Right renal cortex interstitium (tissue), 3 donors: ENCODE measurements around the gene GBX2. TPM values are rescaled to one million over a fixed set of nuclear protein-coding genes. Genes with fewer than 3 reads are reported as not detected.

Source experiments
- DNase-seq, 3 donors: peaks; one replicate each; pipeline ENCODE4 v3.0.0-alpha.2; 2013; ENCODE audit warnings: low read depth in 3 of 3, low spot score in 2 of 3
- polyA plus RNA-seq, 3 donors: library from polyadenylated mRNA; unstranded; fragments of 120-200 nt; gene quantifications; one replicate each; pipeline ENCODE4 v1.2.1, GENCODE V29; 2013; ENCODE audit not compliant: insufficient read length in 3 of 3

The GBX2 gene
- polyA plus RNA-seq, 3 donors, result 0.39 to 0.51 (median 0.41) TPM

DNA sequence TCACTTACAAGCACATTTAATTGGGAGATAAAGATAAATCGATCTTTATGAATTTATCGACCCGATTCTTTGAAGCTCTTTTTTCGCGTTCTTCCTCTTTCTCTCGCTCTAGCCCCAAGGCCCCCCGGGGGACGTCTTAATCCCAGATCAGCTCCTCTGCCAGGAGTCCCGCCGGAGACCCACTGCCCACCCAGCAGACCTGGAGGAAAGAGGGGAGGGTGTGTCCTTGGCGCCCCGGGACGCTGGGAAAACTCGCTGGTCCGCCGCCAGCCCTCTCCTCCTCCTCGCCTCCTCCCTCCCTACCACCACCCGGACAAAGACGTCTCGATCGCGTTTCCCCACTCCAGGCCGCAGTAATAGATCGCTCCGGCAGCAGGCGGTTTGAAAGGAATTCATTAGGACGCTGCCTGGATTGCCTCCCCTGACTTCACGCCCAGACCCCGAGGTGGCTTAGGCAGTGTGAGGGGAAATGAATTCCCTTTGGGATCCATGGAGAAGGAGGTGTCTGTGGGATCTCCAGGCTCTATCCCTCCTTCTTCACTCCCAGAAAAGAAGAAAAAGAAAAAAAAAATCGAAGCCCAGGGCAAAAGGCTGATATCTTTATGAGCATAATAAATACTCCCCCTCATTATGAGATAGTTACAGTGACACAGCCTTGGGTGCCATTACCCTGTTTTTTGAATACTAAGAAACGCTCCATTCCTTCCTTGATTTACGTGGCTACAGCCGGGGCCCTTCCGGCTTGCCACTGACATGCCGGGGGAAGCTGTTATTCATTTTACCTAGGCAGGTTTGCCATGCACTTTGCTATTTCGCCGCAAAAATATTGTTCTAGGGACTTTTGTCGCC lies 1.8 kb upstream of the GBX2 start:
- DNase-seq, result no peak

DNA sequence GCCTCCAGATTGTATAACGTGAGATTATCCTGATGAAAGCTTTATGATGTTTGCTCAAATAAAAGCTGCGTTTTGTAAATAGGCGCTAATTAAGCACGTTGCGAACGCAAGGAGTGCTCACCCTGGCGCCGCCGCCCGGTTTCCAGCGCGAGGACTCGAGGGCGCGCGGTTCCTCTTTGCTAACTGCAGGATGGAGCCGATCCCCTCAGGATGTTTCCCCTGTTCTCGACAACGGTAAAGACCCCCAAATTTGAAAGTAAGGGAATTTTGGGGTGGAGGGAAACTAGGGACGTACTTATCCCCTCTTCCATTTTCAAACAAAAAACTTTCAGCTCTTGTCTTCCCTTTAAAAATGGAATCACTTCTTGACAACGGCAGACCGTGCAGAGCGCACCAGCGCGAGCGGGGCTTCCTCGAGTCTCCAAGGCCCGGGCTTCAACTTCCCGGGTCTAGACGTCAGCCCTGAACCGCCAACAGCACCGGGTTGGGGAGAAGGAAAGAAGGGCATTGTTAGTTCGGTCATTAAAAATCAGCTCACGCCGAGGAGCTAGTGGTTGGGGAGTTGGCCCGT lies 1.1 kb upstream of the GBX2 start:
- DNase-seq, result no peak

DNA sequence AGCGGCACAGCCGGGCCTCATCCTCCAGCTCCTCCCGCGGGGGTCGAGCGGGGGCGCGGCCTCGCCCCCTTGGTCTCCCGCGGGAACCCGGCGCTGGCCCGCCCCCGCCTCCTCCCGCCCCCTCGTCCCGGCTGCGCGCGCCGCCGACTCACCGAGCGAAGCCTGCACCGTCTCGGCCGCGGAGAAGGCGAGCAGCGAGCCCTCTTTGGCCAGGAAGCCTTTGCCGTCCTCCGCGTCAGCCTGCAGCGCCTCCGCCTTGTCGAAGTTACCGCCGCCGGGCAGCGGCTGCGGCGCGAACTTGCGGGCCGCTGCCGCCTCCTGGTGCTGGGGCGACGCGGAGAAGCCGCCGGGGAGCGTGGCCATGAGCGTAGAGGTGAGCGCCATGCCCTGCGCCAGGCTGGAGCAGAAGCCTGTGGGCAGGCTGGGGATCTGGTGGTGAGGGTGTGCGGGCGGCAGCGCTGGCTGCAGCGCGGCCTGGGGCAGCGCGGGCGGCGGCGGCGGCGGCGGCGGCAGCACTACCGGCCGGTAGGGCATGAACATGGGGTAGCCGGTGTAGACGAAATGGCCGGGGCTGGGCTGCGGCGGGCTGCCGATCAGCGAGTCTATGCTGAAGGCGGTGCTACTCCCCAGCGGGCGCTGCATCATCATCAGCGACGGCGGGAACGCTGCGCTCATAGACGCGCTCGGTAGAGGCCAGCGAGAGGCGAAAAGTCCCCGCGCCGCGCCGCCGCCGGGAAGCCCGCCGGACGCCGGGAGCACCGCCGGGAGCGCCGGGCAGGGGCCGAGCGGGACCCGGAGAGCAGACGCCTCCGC lies 683 bp downstream of the GBX2 start:
- DNase-seq, result no peak

DNA sequence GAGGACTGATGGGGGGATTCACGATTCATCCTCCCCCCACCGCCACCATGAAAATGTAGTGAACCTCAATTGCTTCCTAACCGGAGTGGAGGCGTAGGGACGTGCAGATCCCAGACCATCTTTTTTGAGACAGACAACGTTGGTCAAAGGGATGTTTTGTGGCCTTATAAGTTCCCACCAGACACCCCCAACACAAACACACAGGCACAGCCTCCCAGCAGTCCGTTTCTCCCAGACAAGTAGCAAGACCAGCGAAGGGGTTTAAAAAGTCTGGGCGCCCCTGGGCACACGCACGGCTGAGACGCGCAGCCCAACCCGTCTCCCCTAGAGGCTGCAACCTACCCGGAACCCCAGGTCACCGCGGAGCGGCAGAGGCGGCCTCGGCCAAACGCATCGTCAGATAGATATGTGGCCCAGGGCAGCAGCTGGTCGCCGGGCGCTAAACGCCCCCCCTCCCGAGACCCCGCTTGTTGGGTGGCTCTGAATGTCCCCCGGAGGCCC lies 1.3 kb downstream of the GBX2 start:
- no peak for DNase-seq

DNA sequence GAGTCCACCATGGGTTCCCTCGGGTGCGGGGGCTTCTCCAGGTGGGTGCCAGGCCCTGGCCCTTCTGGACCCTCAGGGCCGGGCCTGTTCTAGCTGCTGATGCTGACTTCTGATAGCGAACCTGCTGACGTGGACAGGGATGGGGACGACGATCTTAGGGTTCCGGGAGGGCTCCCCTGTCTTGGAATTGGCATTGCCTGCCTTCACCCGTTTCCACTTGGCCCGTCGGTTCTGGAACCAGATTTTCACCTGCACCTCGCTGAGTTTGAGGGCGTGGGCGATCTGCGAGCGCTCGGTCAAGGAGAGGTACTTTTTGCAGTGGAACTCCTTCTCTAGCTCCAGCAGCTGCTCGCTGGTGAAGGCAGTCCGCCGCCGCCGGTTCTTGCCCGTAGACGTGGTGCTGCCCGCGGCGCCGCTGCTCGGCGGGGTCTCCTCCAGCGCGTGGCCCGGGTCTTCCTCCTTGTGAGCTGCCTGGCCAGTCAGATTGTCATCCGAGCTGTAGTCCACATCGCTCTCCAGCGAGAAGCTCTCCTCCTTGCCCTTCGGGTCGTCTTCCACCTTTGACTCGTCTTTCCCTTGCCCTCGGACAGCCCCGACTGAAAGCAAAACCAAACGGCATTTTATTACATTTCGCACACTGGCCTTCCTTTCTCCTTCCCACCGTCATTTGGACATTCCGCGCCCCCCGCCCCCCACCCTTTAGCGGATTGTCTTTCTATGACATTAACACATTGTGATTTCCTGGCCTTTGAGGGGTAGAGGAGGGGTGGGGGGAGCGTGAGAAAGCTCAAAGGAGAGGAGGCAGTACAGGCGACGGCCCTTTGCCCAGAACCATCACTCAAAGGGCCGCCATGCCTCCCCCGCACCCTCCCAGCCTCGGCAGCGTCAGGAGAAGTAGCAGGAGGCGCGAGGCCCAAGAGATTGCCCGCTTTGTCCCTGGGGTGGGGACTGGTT lies 2.1 kb downstream of the GBX2 start:
- no peak for DNase-seq

DNA sequence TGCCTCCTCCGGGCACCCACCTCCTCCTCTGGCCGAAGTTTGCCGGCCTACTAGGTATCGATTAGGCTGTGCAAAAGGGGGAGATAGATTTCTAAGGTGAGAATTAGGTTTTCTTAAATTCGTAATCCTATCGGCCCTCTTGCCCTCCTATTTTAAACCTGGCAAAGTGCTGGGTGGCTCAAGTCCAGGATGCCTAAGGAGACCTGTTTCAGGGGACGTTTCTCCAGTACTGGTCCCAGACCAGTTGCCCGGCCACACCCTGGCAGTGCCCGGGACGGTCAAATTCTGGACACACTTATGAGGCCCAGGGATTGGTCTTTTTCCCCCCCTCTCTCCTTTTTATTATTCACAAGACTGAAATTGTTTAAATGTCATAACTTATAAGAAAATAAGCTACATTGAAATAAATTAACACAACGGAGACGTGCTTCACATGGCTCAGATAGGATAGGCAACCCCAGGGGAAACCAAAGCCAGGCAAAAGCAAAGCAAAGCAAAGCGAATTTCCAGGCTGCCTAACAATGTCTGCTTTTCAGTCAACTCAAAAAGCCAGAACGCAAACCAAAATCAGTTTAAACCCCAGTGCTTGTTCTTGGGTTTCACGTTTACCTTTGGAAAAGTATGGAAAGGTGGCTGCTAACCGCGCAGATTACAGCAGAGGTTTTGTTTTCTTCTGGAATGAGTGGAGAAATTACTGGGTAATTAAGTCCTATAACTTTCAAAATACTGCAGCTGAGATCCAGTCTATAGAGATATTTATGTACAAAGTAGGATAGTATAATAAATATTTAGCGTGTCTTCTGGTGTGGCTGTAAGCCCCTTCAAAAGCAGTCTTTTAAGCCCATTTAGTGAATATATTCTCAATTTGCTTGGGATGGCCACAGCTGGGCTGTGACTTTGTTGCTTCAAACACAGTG lies 3.0 kb downstream of the GBX2 start:
- DNase-seq, result no peak

DNA sequence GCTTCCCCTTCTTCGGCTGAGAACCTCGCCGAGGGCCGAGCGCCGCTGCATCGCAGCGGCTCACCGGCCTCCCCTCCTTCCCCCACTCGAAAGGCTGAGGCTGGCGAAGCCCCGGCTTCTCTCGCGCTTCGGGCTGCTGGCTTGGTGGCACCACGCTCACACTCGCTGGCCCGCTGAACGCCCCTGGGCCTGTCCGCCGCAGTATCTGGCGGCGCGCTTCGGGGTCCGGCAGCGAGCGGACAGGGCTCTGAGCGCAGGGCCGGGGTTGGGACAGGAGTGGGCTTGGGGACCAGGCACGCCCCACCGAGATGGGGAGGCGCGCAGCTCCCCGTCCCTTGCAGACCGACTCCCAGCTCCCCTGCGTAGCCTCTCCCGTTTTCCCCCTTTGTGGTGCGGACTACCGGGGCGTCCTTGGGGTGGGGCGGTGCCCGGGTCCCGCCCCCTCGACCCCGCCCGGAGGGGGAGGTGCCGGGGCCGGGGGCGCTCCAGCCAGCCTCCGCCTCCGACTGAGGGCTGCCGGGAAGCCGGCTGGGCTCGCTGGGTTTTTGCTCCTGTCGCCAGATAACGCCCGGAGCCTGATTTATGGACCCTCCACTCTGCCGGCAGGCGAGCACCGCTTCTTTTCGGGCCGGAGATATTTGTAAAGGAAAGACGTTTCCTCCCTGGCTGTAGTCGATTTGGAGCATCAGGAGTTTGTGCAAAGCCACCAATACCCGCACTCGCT lies 3.8 kb downstream of the GBX2 start:
- DNase-seq, result no peak

DNA sequence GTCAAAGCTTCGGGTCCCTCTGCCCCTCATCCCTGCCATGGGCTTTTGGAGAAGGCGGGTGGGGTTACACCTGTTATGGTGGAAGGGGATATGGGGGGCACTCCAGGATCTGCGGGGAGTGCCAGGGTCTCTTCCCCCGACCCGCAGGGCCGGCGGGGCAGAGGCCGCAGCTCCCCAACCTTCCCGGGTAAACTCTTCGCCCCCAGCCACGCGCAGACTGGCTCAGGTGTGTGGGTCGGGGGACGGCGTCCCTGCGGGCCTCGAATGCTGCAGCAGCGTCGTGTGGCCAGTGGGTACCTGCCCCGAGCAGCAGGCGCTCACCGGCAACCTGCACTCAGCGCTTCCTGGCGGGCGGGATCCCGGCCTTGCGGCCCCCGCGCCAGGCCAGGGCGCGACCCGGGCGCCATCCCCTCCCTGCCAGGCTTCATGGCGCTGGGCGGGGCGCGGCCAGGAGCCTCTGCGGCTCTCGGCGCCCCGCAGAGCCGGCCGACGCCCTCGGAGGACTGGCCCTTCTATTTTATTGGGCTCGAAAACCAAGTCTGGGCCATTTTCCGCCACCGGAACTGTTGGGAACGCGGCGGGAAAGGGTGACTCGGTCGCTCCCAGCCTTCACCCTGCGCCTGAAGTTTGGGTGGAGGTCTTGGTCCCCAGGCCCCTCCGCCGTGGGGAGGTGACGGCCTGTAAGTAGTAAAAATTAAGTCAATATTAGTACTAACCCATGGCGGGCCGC lies 4.5 kb downstream of the GBX2 start:
- DNase-seq, result no peak

DNA sequence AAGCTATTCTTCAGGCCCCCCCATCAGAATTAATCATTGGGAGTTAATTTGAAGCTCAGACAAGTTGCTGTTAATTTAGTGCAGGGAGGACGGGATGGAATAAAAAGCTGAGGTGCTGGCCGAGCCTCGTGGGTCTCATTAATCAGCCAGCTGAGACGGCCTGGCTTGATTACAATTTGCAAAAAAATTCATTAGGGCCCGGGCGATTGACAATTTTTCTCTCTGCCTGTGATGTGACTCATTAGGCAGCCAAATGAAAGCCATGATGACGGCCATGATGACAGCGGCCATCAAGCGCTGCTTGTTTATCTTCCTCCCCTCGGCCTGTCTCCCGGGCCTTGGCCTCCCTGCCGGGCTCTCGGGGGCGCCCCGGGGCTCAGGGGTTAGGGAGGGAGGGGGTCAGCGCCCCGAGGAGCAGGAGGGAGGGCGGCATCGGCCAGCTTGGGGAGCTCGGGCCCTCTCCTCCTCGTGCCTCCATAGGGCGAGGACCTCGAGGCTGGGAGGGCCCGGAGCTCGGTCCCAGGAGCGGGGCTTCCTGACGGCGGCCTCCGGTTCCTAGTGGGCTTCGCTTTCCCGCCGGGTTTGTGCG lies 5.2 kb downstream of the GBX2 start:
- no peak for DNase-seq

DNA sequence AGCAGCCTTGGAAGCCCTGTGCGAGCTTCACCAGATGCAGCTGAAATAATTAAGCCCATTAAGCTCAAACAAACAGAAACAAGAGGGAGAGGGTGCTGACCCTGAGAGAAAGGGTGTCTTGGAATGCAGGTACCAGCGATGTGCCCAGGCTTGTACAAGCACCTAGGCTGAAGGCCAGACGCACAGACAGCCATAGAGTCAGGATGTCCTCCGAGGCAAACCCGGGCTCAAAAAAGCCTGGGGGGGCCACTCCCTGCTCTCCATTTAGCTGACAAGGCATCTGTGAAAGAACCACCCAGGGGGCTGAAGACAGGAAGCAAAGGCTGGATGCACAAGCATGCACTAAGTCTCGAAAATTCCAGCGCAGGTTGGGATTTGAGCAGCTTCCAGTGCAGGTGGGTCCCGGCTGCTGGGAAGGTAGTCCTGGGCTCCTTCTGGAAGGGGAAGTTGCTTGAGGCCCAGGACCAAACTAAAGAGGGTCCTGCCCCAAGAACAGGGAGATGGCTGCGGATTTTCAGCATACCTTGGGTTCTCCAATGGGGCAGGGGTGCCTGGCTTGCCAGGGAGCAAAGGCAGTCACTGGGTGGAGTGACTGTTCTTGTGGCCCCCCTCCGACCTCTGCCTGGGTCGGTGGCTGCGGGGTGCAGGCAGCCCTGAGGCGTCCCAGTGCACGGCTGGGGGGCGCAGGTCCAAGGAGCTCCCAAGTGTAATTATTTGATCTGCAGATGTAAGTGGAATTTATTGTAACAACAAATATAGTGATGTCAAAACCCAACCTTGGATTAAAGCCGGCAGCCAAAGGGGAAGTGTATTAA lies 5.9 kb downstream of the GBX2 start:
- DNase-seq, result no peak

DNA sequence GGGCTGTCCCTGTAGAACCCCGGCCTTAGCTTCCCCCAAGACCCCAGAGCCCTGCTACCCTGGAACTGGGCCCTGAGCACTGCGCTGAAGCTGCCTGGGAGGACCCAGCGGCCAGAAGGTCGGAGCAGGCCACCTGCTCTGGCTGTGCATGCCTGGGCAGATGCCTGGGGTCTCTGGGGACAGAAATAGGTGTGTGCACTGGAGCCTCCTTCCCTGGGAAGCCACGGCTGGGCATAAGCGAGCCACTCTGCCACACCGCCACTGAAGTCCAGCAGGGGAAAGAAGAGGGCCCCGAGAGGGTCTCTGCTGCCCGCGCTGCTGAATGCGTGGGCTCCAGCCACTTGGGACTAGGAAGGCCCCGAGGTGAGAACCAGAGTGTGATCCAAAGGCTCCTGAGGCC lies 6.7 kb downstream of the GBX2 start:
- DNase-seq, result no peak

DNA sequence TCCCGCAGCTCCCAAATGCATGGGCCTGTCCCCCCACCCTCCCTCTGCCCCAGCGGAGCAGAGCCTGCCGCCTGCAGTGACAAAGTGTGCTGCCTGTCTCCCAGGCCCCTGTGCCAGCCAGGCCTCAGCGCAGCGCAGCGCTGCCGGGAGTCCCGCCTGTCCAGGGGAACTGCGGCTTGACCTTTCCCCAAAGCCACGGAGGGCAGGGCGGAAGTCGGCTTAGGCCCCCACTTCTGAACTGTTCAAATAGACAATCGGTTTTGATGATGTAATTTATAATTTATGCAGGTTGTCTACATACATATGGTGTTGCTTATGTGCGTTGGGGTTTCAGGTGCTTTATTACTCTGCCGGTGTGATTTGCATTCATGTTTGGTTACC lies 7.1 kb downstream of the GBX2 start:
- no peak for DNase-seq

DNA sequence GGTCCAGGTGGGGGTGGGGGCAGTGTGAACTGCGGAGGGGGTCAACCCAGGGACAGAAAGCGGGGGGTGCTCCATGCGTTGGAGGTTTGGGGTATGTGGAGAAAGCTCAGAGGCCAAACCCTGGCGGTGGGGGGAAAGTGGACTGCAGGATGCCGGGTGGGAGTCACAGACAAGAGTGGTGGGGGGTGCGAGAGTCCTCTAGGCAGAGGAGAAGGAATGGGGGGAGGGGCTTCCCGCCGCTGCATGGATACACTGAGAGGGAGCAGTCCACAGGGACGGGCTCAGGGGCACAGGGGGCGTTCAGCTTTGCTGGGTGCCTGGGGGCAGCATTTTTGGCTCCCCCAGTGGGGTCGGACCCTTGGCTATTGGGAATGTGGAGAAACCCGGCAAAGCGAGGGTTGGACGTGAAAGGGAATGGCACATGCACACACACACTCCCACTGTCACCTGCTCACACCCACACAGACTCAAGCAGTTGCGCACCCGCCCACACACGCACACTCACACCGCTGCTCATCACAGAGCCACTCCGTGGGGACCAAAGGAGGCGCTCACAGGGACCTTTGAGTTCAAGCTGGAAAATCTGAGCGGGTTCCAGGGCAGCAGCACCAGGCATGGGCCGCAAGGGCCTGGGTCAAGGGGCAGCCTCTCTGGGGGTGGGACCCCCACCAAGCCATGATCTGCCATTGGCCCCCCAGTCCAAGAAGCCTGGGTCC lies 7.7 kb downstream of the GBX2 start:
- no peak for DNase-seq

DNA sequence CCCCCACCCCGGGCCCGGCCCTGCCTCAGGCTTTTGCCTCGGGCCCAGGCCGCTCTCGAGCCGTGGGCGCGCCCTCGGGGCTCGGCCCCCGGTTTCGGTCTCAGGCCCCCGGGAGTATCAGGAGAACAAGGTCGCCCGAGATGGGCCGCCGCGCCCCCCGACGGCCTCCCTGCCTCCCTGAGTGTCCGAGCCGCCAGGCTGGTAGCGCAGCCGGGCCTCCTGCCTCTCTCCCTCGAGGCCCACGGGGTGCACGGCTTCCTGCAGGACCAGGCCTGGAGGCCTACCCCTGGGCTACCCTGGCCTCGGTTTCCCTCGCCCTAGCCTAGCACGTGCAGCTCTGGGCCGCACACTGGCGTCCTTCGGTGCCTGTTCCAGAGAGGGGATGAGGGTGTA lies 8.4 kb downstream of the GBX2 start:
- no peak for DNase-seq

DNA sequence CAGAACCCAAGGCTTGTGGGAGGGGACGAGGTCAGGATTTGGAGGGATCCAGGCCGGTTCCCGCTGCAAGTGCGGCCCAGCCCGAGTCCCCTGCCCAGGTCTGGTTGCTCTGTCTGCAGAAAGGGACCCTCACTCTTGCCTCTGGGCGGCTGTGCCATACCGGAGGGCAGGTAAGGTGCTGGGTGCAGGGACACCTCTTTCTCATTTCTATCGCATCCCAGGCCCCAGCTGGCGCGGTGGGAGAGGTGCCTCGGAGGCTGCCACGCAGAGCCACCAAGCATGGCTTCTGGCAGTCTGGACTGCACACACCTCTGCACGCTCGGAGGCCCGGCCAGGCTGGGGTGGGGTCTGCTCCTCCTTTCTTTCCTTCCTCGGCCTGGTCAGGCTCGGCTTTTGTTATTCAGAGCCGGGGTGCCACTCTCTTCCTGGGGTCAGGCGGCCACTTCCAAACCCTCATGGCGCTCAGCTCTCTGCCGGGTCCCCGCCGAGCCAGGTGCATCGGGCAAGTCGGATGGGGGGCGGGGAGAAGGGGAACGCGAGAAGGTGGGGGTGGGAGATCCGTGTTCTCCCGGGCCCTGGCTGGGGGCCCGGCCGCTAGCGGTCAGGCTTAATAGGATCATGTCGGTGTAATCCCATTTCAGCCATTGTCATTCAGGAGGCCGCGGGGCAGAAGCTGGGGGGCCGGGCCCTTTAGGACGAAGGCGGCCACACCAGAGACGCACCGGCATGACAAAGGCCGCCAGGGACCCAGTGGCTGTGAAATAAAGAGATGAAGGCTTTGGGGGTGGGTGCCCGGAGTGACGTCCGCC lies 9.0 kb downstream of the GBX2 start:
- DNase-seq, result no peak
